Skeletal muscle satellite cell (primary cell): ENCODE results near the gene HBA2.
A peak's percentile ranks its signal among the peaks of the same experiment; 100 is the strongest.

Experiments
- H3K27me3 ChIP-seq: 2 replicates; pipeline ENCODE4 v1.7.0; 2013; ENCODE audit warnings: low read length; ENCODE audit not compliant: control insufficient read depth, insufficient read depth
- H3K36me3 ChIP-seq: 2 replicates; pipeline ENCODE4 v1.7.0; 2013; ENCODE audit warnings: mild to moderate bottlenecking, control low read depth, low read length; ENCODE audit not compliant: insufficient read depth
- H3K4me1 ChIP-seq: 2 replicates; pipeline ENCODE4 v1.7.0; 2013; ENCODE audit warnings: low read length; ENCODE audit not compliant: control insufficient read depth, insufficient read depth
- H3K4me2 ChIP-seq: 2 replicates; pipeline ENCODE4 v1.7.0; 2013; ENCODE audit warnings: mild to moderate bottlenecking, low read length
- H3K4me3 ChIP-seq: 2 replicates; pipeline ENCODE4 v1.7.0; 2013; ENCODE audit warnings: low read length
- H3K9ac ChIP-seq: 2 replicates; pipeline ENCODE4 v1.7.0; 2013; ENCODE audit warnings: mild to moderate bottlenecking, low read depth, low read length, moderate library complexity
- H3K9me3 ChIP-seq: replicated peaks from 2 replicates; pipeline ENCODE4 v1.7.0; 2013; ENCODE audit warnings: mild to moderate bottlenecking, control low read depth, low read length

HBA2 gene

GRCh38 chr16:177981-178667 lies 5.4 kb downstream of the HBA2 start:
- Histone ChIP-seq H3K27me3 (peaks cover 42% of the 10 kb centered on the region), H3K4me2 (no peak overlapping the region)

GRCh38 chr16:178668-179015 lies 6.0 kb downstream of the HBA2 start:
- H3K36me3 ChIP-seq, result no peaks in the 10 kb centered on the region
- H3K4me1 ChIP-seq, result peaks cover 20% of the 10 kb centered on the region
- peaks cover 39% of the 10 kb centered on the region for H3K27me3 ChIP-seq
- H3K9ac ChIP-seq, result no peak overlapping the region
- H3K9me3 ChIP-seq, result no peaks in the 10 kb centered on the region
- H3K4me3 ChIP-seq, result no peak overlapping the region
- H3K4me2 ChIP-seq, result no peak overlapping the region

More at GRCh38 chr16:177981-178667, 5.4 kb downstream of the HBA2 start:
- H3K9me3 ChIP-seq, result no peaks in the 10 kb centered on the region
- peaks cover 20% of the 10 kb centered on the region for H3K4me1 ChIP-seq
- no peaks in the 10 kb centered on the region for H3K36me3 ChIP-seq
- no peak overlapping the region for H3K9ac ChIP-seq
- H3K4me3 ChIP-seq, result no peak overlapping the region

- Histone ChIP-seq H3K4me3 (no peak overlapping the region), H3K4me2 (no peak overlapping the region), H3K27me3 (peaks cover 35% of the 10 kb centered on the region), H3K4me1 (peaks cover 20% of the 10 kb centered on the region), H3K9me3 (no peaks in the 10 kb centered on the region), H3K9ac (no peak overlapping the region), H3K36me3 (no peaks in the 10 kb centered on the region)
Measured at GRCh38 chr16:179211-180092, 6.8 kb downstream of the HBA2 start.

DNA sequence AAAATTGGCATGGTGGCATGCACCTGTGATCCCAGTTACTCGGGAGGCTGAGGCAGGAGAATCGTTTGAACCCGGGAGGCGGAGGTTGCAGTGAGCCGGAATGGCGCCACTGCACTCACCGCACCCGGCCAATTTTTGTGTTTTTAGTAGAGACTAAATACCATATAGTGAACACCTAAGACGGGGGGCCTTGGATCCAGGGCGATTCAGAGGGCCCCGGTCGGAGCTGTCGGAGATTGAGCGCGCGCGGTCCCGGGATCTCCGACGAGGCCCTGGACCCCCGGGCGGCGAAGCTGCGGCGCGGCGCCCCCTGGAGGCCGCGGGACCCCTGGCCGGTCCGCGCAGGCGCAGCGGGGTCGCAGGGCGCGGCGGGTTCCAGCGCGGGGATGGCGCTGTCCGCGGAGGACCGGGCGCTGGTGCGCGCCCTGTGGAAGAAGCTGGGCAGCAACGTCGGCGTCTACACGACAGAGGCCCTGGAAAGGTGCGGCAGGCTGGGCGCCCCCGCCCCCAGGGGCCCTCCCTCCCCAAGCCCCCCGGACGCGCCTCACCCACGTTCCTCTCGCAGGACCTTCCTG lies 7.5 kb downstream of the HBA2 start, which contains the start of gene HBQ1:
TSS of gene HBQ1 (plus strand) at position 359 of the 575 bp plus-strand sequence. CDS start at position 387, 28 bp downstream.
- Histone ChIP-seq H3K4me2 (peak within 1 kb of the TSS; percentile 86), H3K36me3 (peaks cover 2% of the 10 kb centered on the region), H3K9ac (peak within 1 kb of the TSS; percentile 47), H3K4me1 (peaks cover 20% of the 10 kb centered on the region), H3K27me3 (peaks cover 28% of the 10 kb centered on the region), H3K4me3 (peak within 1 kb of the TSS; percentile 59), H3K9me3 (no peaks in the 10 kb centered on the region)

- H3K27me3 ChIP-seq, result peaks cover 23% of the 10 kb centered on the region
- H3K36me3 ChIP-seq, result peaks cover 8% of the 10 kb centered on the region
- H3K9ac ChIP-seq, result peak overlapping the region; percentile 47
- H3K9me3 ChIP-seq, result no peaks in the 10 kb centered on the region
- peak overlapping the region; percentile 86 for H3K4me2 ChIP-seq
- H3K4me1 ChIP-seq, result peaks cover 20% of the 10 kb centered on the region
- H3K4me3 ChIP-seq, result peak overlapping the region; percentile 59
Measured at GRCh38 chr16:180681-181564, 8.2 kb downstream of the HBA2 start.

GRCh38 chr16:181565-182021 lies 8.9 kb downstream of the HBA2 start:
- Histone ChIP-seq H3K27me3 (peaks cover 23% of the 10 kb centered on the region), H3K4me2 (peak overlapping the region; percentile 86), H3K9me3 (no peaks in the 10 kb centered on the region), H3K4me1 (peaks cover 20% of the 10 kb centered on the region), H3K9ac (no peak overlapping the region), H3K36me3 (peaks cover 8% of the 10 kb centered on the region), H3K4me3 (no peak overlapping the region)

- no peak overlapping the region for H3K9ac ChIP-seq
- no peak overlapping the region for H3K4me3 ChIP-seq
- no peaks in the 10 kb centered on the region for H3K9me3 ChIP-seq
- H3K4me2 ChIP-seq, result no peak overlapping the region
- H3K36me3 ChIP-seq, result peaks cover 14% of the 10 kb centered on the region
- peaks cover 13% of the 10 kb centered on the region for H3K4me1 ChIP-seq
- H3K27me3 ChIP-seq, result peaks cover 14% of the 10 kb centered on the region
Measured at GRCh38 chr16:183005-183404, 10.3 kb downstream of the HBA2 start.

- no peak overlapping the region for H3K9ac ChIP-seq
- H3K4me3 ChIP-seq, result no peak overlapping the region
- no peaks in the 10 kb centered on the region for H3K9me3 ChIP-seq
- no peak overlapping the region for H3K4me2 ChIP-seq
- H3K36me3 ChIP-seq, result peaks cover 33% of the 10 kb centered on the region
- H3K4me1 ChIP-seq, result peaks cover 13% of the 10 kb centered on the region
- no peaks in the 10 kb centered on the region for H3K27me3 ChIP-seq
Measured at GRCh38 chr16:185213-185612, 12.5 kb downstream of the HBA2 start.

DNA sequence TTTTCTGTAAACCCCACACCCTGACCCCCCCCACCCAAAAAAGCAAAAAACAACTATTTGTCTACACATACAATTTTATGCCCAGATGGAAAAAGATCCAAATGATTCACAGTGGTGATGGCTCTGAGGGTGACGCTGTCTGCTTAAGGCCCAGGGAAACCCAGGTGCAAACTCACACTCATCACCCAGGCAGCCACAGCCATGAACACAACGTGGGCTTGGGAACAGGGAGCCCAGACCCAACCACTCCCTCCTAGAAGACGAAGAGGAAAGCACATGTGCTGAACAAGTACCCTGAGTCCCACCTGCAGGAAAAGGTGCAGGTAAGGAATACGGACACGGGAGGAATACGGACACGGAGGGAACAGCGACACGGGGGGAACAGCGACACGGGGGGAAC lies 13.0 kb downstream of the HBA2 start:
- H3K9me3 ChIP-seq, result no peaks in the 10 kb centered on the region
- no peak overlapping the region for H3K4me3 ChIP-seq
- H3K27me3 ChIP-seq, result no peaks in the 10 kb centered on the region
- H3K9ac ChIP-seq, result no peak overlapping the region
- H3K36me3 ChIP-seq, result peaks cover 38% of the 10 kb centered on the region
- H3K4me1 ChIP-seq, result peaks cover 11% of the 10 kb centered on the region
- H3K4me2 ChIP-seq, result no peak overlapping the region

DNA sequence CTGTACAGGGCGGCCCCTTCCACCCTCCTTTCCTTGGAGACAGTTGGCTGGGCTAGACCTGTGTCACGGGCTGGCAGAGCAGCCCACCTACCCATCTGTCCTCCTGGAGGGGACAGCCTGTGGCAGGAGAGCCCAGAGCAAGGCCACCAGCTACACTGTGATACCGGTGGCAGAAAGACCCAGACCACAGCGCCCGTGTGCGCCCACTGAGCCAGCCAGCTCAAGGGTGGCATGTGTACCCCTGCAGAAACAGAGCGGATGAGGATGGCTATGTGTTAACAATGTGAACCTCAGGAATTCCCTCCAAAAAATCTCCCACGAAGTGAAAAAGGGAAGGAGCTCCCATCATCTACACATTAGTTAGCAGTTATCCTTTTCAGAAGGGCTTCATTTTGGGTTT lies 14.7 kb downstream of the HBA2 start:
- Histone ChIP-seq H3K36me3 (peaks cover 50% of the 10 kb centered on the region), H3K4me2 (no peak overlapping the region), H3K9me3 (no peaks in the 10 kb centered on the region), H3K9ac (no peak overlapping the region), H3K4me3 (no peak overlapping the region), H3K27me3 (no peaks in the 10 kb centered on the region), H3K4me1 (no peaks in the 10 kb centered on the region)

GRCh38 chr16:188674-189073 lies 16.0 kb downstream of the HBA2 start:
- H3K9me3 ChIP-seq, result no peaks in the 10 kb centered on the region
- H3K36me3 ChIP-seq, result peaks cover 57% of the 10 kb centered on the region
- no peaks in the 10 kb centered on the region for H3K27me3 ChIP-seq
- no peaks in the 10 kb centered on the region for H3K4me1 ChIP-seq
- no peak overlapping the region for H3K9ac ChIP-seq
- H3K4me3 ChIP-seq, result no peak overlapping the region
- no peak overlapping the region for H3K4me2 ChIP-seq
